ENCODE results near the gene TAF3. TPM values are rescaled to one million over a fixed set of nuclear protein-coding genes. Genes with fewer than 3 reads are reported as not detected.

TAF3 gene
- polyA plus RNA-seq, 1 of the 3 experiments (the other 2 are of a cell fraction): 2.4 TPM

DNA sequence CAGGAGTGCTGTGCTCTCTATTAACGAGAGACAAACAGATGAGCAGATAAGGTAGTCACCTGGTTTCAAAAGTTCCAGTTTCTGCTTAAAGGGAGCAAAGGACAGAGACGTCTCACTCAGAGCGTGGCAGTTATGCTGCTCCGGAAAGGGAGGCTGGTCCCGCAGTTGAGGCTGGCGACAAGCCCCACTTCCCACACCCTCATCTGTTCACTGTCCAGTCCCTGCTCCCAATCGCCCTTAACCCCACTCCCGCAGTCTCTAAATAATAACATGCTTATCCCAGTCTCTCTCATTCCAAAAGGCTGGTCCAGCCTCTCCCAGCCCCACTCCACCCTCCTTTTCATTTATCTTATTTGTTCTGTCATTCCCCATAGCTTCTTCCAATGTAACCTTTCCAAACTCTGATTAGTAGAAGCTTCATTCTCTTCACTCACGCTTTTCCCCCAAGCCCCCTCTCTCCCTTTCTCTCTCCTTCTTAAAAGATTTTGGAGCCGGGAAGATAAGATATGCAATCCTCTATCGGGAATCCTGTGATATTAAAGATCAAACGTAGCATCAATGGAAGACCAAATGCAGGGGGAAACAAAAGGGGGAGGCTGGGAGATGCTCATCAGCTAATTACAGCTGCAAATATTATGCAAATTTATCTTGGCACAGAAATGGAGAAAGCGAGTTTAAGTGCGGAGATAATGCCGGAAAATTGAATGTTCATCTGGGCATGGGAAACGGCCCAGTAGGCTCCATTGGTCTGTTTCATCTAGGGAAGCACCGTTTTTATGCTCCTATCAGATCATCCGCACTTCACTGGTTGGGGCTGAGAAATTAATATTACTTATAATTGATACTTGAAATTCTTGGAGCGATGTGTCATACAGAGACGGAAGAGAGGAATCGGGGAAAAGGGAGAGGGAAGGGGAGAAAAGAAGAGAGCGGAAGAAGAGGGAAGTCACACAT, 219.9 kb downstream of the TAF3 start:
- CTCF ChIA-PET: interaction anchor here (0.9 kb wide), 1 partner anchor 19 kb away, joined by 3 read pairs; no protein-coding TSS in a partner anchor
- Histone ChIP-seq H3K36me3 (replicated peaks in 1 of 2; ENCODE audit: control insufficient read depth in 1 of 2, insufficient read depth in 2 of 2, low read length in 1 of 2) (no peaks in the 10 kb centered on the region), H4K20me1 (ENCODE audit: insufficient read depth) (no peaks in the 10 kb centered on the region), H3K4me2 (no peak overlapping the region), H3F3A (replicated peaks; ENCODE audit: insufficient read depth) (no peaks in the 10 kb centered on the region), H3K9ac (no peak overlapping the region), H3K79me2 (ENCODE audit: insufficient read depth) (no peaks in the 10 kb centered on the region), H3K27ac (ENCODE audit: low read depth in 2 of 2, low read length in 1 of 2) (no peak overlapping the region), H3K9me2 (no peaks in the 10 kb centered on the region), H2AFZ (ENCODE audit: low read depth) (no peak overlapping the region), H3K4me1 (ENCODE audit: control insufficient read depth in 1 of 2, insufficient read depth in 2 of 2, low read depth in 1 of 2, low read length in 1 of 2) (no peaks in the 10 kb centered on the region; a peak in 1 of 4 replicates), H3K9me3 (no peaks in the 10 kb centered on the region), H3K27me3 (ENCODE audit: insufficient read depth) (no peaks in the 10 kb centered on the region), H3K4me3 (ENCODE audit: low read depth in 2 of 2, low read length in 1 of 2) (no peak overlapping the region)
- DNase-seq: no peak
- POLR2A ChIA-PET: no interaction called here
- 77% methylated on average over 22 of the region's 22 CpGs for WGBS (ENCODE audit: low lambda C conversion rate)
- TF ChIP-seq, protein P1, sequence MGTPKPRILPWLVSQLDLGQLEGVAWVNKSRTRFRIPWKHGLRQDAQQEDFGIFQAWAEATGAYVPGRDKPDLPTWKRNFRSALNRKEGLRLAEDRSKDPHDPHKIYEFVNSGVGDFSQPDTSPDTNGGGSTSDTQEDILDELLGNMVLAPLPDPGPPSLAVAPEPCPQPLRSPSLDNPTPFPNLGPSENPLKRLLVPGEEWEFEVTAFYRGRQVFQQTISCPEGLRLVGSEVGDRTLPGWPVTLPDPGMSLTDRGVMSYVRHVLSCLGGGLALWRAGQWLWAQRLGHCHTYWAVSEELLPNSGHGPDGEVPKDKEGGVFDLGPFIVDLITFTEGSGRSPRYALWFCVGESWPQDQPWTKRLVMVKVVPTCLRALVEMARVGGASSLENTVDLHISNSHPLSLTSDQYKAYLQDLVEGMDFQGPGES (IDR thresholded peaks at IDR 0.05; ENCODE audit: low read depth, low read length): no peak
- no peak for TF ChIP-seq SMC3 (IDR thresholded peaks at IDR 0.05; ENCODE audit: low read depth, low read length)
- TF ChIP-seq, protein P2, sequence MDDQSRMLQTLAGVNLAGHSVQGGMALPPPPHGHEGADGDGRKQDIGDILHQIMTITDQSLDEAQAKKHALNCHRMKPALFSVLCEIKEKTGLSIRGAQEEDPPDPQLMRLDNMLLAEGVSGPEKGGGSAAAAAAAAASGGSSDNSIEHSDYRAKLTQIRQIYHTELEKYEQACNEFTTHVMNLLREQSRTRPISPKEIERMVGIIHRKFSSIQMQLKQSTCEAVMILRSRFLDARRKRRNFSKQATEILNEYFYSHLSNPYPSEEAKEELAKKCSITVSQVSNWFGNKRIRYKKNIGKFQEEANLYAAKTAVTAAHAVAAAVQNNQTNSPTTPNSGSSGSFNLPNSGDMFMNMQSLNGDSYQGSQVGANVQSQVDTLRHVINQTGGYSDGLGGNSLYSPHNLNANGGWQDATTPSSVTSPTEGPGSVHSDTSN (IDR thresholded peaks at IDR 0.05): no peak
- TF ChIP-seq, protein P3, sequence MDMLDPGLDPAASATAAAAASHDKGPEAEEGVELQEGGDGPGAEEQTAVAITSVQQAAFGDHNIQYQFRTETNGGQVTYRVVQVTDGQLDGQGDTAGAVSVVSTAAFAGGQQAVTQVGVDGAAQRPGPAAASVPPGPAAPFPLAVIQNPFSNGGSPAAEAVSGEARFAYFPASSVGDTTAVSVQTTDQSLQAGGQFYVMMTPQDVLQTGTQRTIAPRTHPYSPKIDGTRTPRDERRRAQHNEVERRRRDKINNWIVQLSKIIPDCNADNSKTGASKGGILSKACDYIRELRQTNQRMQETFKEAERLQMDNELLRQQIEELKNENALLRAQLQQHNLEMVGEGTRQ (IDR thresholded peaks at IDR 0.05; ENCODE audit: borderline replicate concordance, low read depth, low read length): no peak
- TF ChIP-seq, protein P4, sequence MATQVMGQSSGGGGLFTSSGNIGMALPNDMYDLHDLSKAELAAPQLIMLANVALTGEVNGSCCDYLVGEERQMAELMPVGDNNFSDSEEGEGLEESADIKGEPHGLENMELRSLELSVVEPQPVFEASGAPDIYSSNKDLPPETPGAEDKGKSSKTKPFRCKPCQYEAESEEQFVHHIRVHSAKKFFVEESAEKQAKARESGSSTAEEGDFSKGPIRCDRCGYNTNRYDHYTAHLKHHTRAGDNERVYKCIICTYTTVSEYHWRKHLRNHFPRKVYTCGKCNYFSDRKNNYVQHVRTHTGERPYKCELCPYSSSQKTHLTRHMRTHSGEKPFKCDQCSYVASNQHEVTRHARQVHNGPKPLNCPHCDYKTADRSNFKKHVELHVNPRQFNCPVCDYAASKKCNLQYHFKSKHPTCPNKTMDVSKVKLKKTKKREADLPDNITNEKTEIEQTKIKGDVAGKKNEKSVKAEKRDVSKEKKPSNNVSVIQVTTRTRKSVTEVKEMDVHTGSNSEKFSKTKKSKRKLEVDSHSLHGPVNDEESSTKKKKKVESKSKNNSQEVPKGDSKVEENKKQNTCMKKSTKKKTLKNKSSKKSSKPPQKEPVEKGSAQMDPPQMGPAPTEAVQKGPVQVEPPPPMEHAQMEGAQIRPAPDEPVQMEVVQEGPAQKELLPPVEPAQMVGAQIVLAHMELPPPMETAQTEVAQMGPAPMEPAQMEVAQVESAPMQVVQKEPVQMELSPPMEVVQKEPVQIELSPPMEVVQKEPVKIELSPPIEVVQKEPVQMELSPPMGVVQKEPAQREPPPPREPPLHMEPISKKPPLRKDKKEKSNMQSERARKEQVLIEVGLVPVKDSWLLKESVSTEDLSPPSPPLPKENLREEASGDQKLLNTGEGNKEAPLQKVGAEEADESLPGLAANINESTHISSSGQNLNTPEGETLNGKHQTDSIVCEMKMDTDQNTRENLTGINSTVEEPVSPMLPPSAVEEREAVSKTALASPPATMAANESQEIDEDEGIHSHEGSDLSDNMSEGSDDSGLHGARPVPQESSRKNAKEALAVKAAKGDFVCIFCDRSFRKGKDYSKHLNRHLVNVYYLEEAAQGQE (IDR thresholded peaks at IDR 0.05; ENCODE audit: low read depth, low read length): no peak
- TF ChIP-seq FOXM1 (IDR thresholded peaks at IDR 0.05; ENCODE audit: low read depth): no peak
- no peak for TF ChIP-seq JUND (IDR thresholded peaks at IDR 0.05)
- no peak for TF ChIP-seq EP300 (IDR thresholded peaks at IDR 0.05; ENCODE audit: borderline replicate concordance in 1 of 2, low read depth in 1 of 2, low read length in 1 of 2)
- TF ChIP-seq CHD2 (IDR thresholded peaks at IDR 0.05; ENCODE audit: low read length, partially characterized antibody): no peak
- TF ChIP-seq, protein P5, sequence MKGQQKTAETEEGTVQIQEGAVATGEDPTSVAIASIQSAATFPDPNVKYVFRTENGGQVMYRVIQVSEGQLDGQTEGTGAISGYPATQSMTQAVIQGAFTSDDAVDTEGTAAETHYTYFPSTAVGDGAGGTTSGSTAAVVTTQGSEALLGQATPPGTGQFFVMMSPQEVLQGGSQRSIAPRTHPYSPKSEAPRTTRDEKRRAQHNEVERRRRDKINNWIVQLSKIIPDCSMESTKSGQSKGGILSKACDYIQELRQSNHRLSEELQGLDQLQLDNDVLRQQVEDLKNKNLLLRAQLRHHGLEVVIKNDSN (IDR thresholded peaks at IDR 0.05; ENCODE audit: borderline replicate concordance, low read depth): no peak
- TF ChIP-seq RAD21 (IDR thresholded peaks at IDR 0.05; ENCODE audit: low read length): no peak
- TF ChIP-seq EZH2phosphoT487 (IDR thresholded peaks at IDR 0.05; ENCODE audit: borderline replicate concordance, low read depth): no peak
- TF ChIP-seq RFX5 (IDR thresholded peaks at IDR 0.05; ENCODE audit: low read length): no peak
